Esophagus muscularis mucosa (tissue), 2 donors: ENCODE results near the gene CBFA2T2.

Experiments used
- POLR2A ChIP-seq: fragments of 450-650 bp; IDR thresholded peaks from one replicate; pipeline ENCODE4 v1.6.1; 2017; ENCODE audit warnings: antibody characterized with exemption, moderate library complexity, mild to moderate bottlenecking, low read depth
- POLR2AphosphoS5 ChIP-seq, 2 donors: sonication (generic); formaldehyde crosslinking; IDR thresholded peaks; one replicate each; pipeline ENCODE4 v1.6.1; 2017; ENCODE audit warnings: antibody characterized with exemption in 2 of 2

GRCh38 chr20:33669224-33669623 is 179.3 kb downstream of the CBFA2T2 start:
- no peak for TF ChIP-seq POLR2A
- no peak for TF ChIP-seq POLR2AphosphoS5 (IDR thresholded peaks at IDR 0.05)
